ENCODE results near the gene SECTM1.

Gene SECTM1

GRCh38 chr17:82304826-82305726, 28.5 kb downstream of the SECTM1 start:
- H3K4me1 Mint-ChIP-seq: peaks cover 27% of the 10 kb centered on the region
- no peaks in the 10 kb centered on the region for H3K36me3 Mint-ChIP-seq (ENCODE audit: low read depth)
- peaks cover 5% of the 10 kb centered on the region for H3K27me3 Mint-ChIP-seq (ENCODE audit: low read depth)
- H3K27ac Mint-ChIP-seq: peak overlapping the region in 2 of 3 experiments; percentile 46 to 72
- TF ChIP-seq CTCF (IDR thresholded peaks at IDR 0.05; ENCODE audit: unreplicated experiment in 3 of 3): no peak
- H3K4me3 Mint-ChIP-seq: no peak overlapping the region
- H3K9me3 Mint-ChIP-seq: no peaks in the 10 kb centered on the region

- Mint-ChIP-seq H3K27ac (peak overlapping the region in 2 of 3 experiments; percentile 46 to 72), H3K9me3 (no peaks in the 10 kb centered on the region), H3K4me3 (no peak overlapping the region)
Observed at GRCh38 chr17:82303944-82304808, 29.4 kb downstream of the SECTM1 start.

GRCh38 chr17:82302991-82303943, 30.3 kb downstream of the SECTM1 start:
- peaks cover 25% of the 10 kb centered on the region for H3K4me1 Mint-ChIP-seq
- no peak for TF ChIP-seq CTCF (IDR thresholded peaks at IDR 0.05; ENCODE audit: unreplicated experiment in 3 of 3)
- no peaks in the 10 kb centered on the region for H3K9me3 Mint-ChIP-seq
- H3K4me3 Mint-ChIP-seq: peak overlapping the region in 1 of 3 experiments; percentile 6
- peak overlapping the region in 2 of 3 experiments; percentile 29 to 75 for H3K27ac Mint-ChIP-seq
- no peaks in the 10 kb centered on the region for H3K27me3 Mint-ChIP-seq (ENCODE audit: low read depth)
- H3K36me3 Mint-ChIP-seq (ENCODE audit: low read depth): no peaks in the 10 kb centered on the region

More at GRCh38 chr17:82303944-82304808, 29.4 kb downstream of the SECTM1 start:
- Mint-ChIP-seq H3K27me3 (ENCODE audit: low read depth) (peaks cover 5% of the 10 kb centered on the region), H3K36me3 (ENCODE audit: low read depth) (no peaks in the 10 kb centered on the region), H3K4me1 (peaks cover 30% of the 10 kb centered on the region)
- TF ChIP-seq CTCF (IDR thresholded peaks at IDR 0.05; ENCODE audit: unreplicated experiment in 3 of 3): no peak

GRCh38 chr17:82302568-82302963, 31.0 kb downstream of the SECTM1 start:
- peaks cover 28% of the 10 kb centered on the region for H3K4me1 Mint-ChIP-seq

More at GRCh38 chr17:82302568-82302963, 31.0 kb downstream of the SECTM1 start:
- no peak overlapping the region for H3K4me3 Mint-ChIP-seq
- TF ChIP-seq CTCF (IDR thresholded peaks at IDR 0.05; ENCODE audit: unreplicated experiment in 3 of 3): no peak
- peak overlapping the region in 2 of 3 experiments; percentile 67 to 75 for H3K27ac Mint-ChIP-seq
- H3K36me3 Mint-ChIP-seq (ENCODE audit: low read depth): no peaks in the 10 kb centered on the region
- no peaks in the 10 kb centered on the region for H3K27me3 Mint-ChIP-seq (ENCODE audit: low read depth)
- no peaks in the 10 kb centered on the region for H3K9me3 Mint-ChIP-seq

Data from nephron (organoid).